ENCODE results near the gene SCGB1C2.

- TF ChIP-seq CTCF (IDR thresholded peaks at IDR 0.05) (no peak), SP1 (CRISPR knock-in tag; conservative IDR thresholded peaks at IDR 0.05) (no peak), MAX (CRISPR knock-in tag; IDR thresholded peaks at IDR 0.05) (no peak), NFYB (CRISPR knock-in tag; conservative IDR thresholded peaks at IDR 0.05; ENCODE audit: low read depth) (no peak), FOXP4 (CRISPR knock-in tag; IDR thresholded peaks at IDR 0.05) (no peak), IRF1 (CRISPR knock-in tag; IDR thresholded peaks at IDR 0.05) (no peak), ARID4B (CRISPR knock-in tag; IDR thresholded peaks at IDR 0.05; ENCODE audit: borderline replicate concordance) (no peak), NFE2L1 (CRISPR knock-in tag; IDR thresholded peaks at IDR 0.05) (no peak), OVOL2 (CRISPR knock-in tag; IDR thresholded peaks at IDR 0.05; ENCODE audit: borderline replicate concordance) (no peak), CREB1 (CRISPR knock-in tag; IDR thresholded peaks at IDR 0.05) (no peak), USF2 (CRISPR knock-in tag; IDR thresholded peaks at IDR 0.05) (no peak), ESRRA (CRISPR knock-in tag; IDR thresholded peaks at IDR 0.05; ENCODE audit: borderline replicate concordance) (no peak), CBFB (CRISPR knock-in tag; IDR thresholded peaks at IDR 0.05; ENCODE audit: low read depth) (no peak), PRRX2 (CRISPR knock-in tag; IDR thresholded peaks at IDR 0.05) (no peak)
Measured at GRCh38 chr17:179066-179432, 41.7 kb downstream of the SCGB1C2 start.

Data from WTC11 (cell line).